B cell (primary cell): Measurements from ENCODE around the gene PUS3. TPM values are rescaled to one million over a fixed set of nuclear protein-coding genes. Genes with fewer than 3 reads are reported as not detected.

Experiments
- ATAC-seq: fragments of 200-7000 bp; cut with Tn5 transposase; one replicate; pipeline ENCODE4 v1.10.0; 2021; ENCODE audit warnings: low read depth, mild to moderate bottlenecking, moderate number of reproducible peaks, moderate library complexity
- CTCF ChIA-PET: fragments of 350-600 bp; sonication (Branson Sonifier 250); formaldehyde crosslinking; loops from one replicate; lab custom pipeline; 2021; ENCODE audit warnings: antibody characterized with exemption, inconsistent platforms; lab: Charles Lee
- POLR2A ChIA-PET: fragments of 350-600 bp; sonication (Branson Sonifier 250); formaldehyde crosslinking; loops from one replicate; lab custom pipeline; 2021; ENCODE audit warnings: antibody characterized with exemption; lab: Charles Lee
- DNase-seq: peaks from one replicate; pipeline ENCODE4 v3.0.0; 2013
- H2AFZ ChIP-seq: 2 replicates; pipeline ENCODE4 v1.6.1; 2012; ENCODE audit warnings: mild to moderate bottlenecking, low read depth, low read length; ENCODE audit not compliant: insufficient read depth, poor library complexity, severe bottlenecking
- H3K27ac ChIP-seq, 2 donors: 1 replicate in 1 of 2; 2 replicates in 1 of 2; pipeline ENCODE4 v1.5.1; 2012 to 2013; ENCODE audit warnings: low read length in 2 of 2, mild to moderate bottlenecking in 2 of 2, moderate library complexity in 1 of 2
- H3K27me3 ChIP-seq, 4 experiments: fragments of 200-600 bp in 1 of 4; sonication (generic) in 1 of 4; replicated peaks in 1 of 4; 1 replicate in 2 of 4; 2 replicates in 2 of 4; pipeline versions ENCODE4 v1.6.1 to v1.7.0; 2013 to 2016; ENCODE audit warnings: low read length in 3 of 4, mild to moderate bottlenecking in 2 of 4, mixed read lengths in 1 of 4, moderate library complexity in 1 of 4; ENCODE audit not compliant: insufficient read depth in 4 of 4, control insufficient read depth in 3 of 4; ENCODE audit errors: control extremely low read depth in 1 of 4
- H3K36me3 ChIP-seq, 2 experiments: replicated peaks in 1 of 2; 1 replicate in 1 of 2; 2 replicates in 1 of 2; pipeline versions ENCODE4 v1.6.1 to v1.7.1; 2013; ENCODE audit warnings: low read length in 1 of 2; ENCODE audit not compliant: insufficient read depth in 2 of 2, control insufficient read depth in 1 of 2; ENCODE audit errors: control extremely low read depth in 1 of 2, extremely low read depth in 1 of 2
- H3K4me1 ChIP-seq, 2 donors: fragments of 200-600 bp in 1 of 2; sonication (generic) in 1 of 2; 1 replicate in 1 of 2; 2 replicates in 1 of 2; pipeline versions ENCODE4 v1.5.1 to v1.6.1; 2013 to 2017; ENCODE audit warnings: low read length in 2 of 2; ENCODE audit not compliant: control insufficient read depth in 2 of 2, insufficient read depth in 2 of 2
- H3K4me2 ChIP-seq: replicated peaks from 2 replicates; pipeline ENCODE3; 2012; ENCODE audit warnings: mild to moderate bottlenecking, low read depth, low read length; ENCODE audit not compliant: poor library complexity, severe bottlenecking
- H3K4me3 ChIP-seq, 5 experiments: fragments of 200-600 bp in 1 of 5; sonication (generic) in 1 of 5; 1 replicate in 3 of 5; 2 replicates in 2 of 5; pipeline versions ENCODE4 v1.5.1 to v1.7.0; 2011 to 2016; ENCODE audit warnings: low read length in 4 of 5, mild to moderate bottlenecking in 4 of 5, low read depth in 2 of 5, control low read depth in 1 of 5, moderate library complexity in 1 of 5; ENCODE audit not compliant: insufficient read depth in 1 of 5; ENCODE audit errors: control extremely low read depth in 1 of 5, extremely low read depth in 1 of 5
- H3K79me2 ChIP-seq: fragments of 200-600 bp; sonication (generic); one replicate; pipeline ENCODE4 v1.6.0; 2016; ENCODE audit warnings: low read length; ENCODE audit not compliant: control insufficient read depth, insufficient read depth
- H3K9ac ChIP-seq: fragments of 200-600 bp; sonication (generic); 2 replicates; pipeline ENCODE4 v1.6.1; 2017; ENCODE audit warnings: mild to moderate bottlenecking, low read length, moderate library complexity
- H3K9me3 ChIP-seq, 3 donors: one replicate each; pipeline versions ENCODE4 v1.6.1 to v1.7.1; 2013; ENCODE audit warnings: low read length in 2 of 3; ENCODE audit not compliant: control insufficient read depth in 2 of 3, insufficient read depth in 1 of 3; ENCODE audit errors: control extremely low read depth in 1 of 3
- H4K20me1 ChIP-seq: 2 replicates; pipeline ENCODE4 v1.6.0; 2012; ENCODE audit warnings: mild to moderate bottlenecking, low read length; ENCODE audit not compliant: insufficient read depth, control insufficient read depth, poor library complexity, severe bottlenecking
- H3K27ac Mint-ChIP-seq: one replicate; pipeline ENCODE4 v1.8.0; 2021; ENCODE audit warnings: mixed read lengths
- H3K27me3 Mint-ChIP-seq: one replicate; pipeline ENCODE4 v1.8.0; 2021; ENCODE audit warnings: mixed read lengths
- H3K4me1 Mint-ChIP-seq: one replicate; pipeline ENCODE4 v1.8.0; 2021; ENCODE audit warnings: mixed read lengths
- H3K4me3 Mint-ChIP-seq: one replicate; pipeline ENCODE4 v1.8.0; 2021; ENCODE audit warnings: mixed read lengths
- H3K9me3 Mint-ChIP-seq: one replicate; pipeline ENCODE4 v1.8.0; 2022; ENCODE audit warnings: mixed read lengths; ENCODE audit not compliant: insufficient read depth
- EZH2 ChIP-seq: IDR thresholded peaks from 2 replicates; pipeline ENCODE4 v1.6.1; 2012; ENCODE audit warnings: borderline replicate concordance, low read depth, mild to moderate bottlenecking, moderate library complexity, low read length; ENCODE audit not compliant: insufficient read depth, poor library complexity, severe bottlenecking
- WGBS: methylation state at CpG from one replicate; pipeline ENCODE4 v1.1.5; 2013; ENCODE audit warnings: missing lambda C conversion rate; ENCODE audit not compliant: insufficient coverage; 5-methylcytosine and 5-hydroxymethylcytosine counted together
- intact Hi-C: fragments of 100-400 bp; cut with micrococcal nuclease; formaldehyde crosslinking; loops from one replicate; pipeline ENCODE4 v1.10.0; 2022
- polyA plus RNA-seq: library from polyadenylated mRNA; depleted of rRNA; stranded (reverse); fragments of >200 nt; gene quantifications from 2 replicates; pipeline ENCODE4 v1.2.3, GENCODE V29; 2012
- total RNA-seq, 2 donors: library from RNA; stranded (reverse); fragments of 120-200 nt in 1 of 2; gene quantifications; 1 replicate in 1 of 2; 2 replicates in 1 of 2; pipeline versions ENCODE4 v1.2.3 to v1.2.4, GENCODE V29; 2013 to 2022
- TF ChIP-seq, protein P1 (sequence below): fragments of 200-600 bp; IDR thresholded peaks from one replicate; pipeline ENCODE4 v1.8.0; 2022; ENCODE audit warnings: antibody characterized with exemption, mild to moderate bottlenecking

PUS3 gene
- total and polyA plus RNA-seq, 2 donors (not counting 1 experiment from before 2014, with no cell fraction given): 2.7 to 8.1 TPM

DNA sequence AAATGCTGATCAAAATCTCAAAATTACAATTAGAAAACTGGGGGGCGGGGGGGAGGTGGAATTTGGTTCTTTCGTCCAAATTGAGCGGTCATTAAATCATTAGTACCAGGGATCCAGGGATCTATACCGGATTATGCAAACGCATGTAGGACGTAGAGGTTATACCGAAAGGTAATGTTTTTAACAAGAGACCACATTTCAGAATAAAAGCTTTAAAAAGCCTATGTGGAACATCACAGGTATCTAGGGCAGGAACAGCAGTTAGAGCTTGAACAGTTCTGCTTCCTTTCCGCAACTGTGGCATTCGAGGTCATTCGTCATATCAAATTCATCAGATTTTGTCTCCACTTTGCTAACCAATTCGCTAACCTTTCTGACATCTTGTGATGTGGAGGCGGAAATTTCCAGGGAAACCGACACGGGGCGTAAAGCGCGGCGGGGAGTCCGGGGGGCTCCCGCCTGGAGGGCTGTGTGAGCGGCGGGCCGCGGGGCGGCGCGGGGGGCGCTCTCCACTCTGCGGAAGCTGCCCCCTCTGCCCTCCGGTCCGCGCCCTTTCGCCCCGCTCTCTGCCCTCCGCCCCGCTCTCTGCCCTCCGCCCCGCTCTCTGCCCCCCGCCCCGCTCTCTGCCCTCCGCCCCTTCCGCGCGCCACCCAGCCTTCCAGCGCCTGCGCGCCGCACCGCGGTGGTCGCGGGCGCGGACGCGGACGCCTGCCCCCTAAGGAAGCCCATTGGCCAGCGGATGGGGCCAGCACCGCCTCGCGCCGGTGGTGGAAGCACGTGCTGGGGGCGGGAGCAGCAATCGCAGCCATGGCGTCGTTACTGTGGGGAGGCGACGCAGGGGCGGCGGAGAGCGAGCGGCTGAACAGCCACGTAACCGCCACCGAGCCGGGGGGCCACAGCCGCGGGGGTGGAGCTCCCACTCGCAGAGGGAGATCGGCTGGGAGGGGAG lies 979 bp upstream of the PUS3 start, which contains the start of gene DDX25:
DDX25 (plus strand) TSS at position 798 of the 949 bp plus-strand sequence; CDS start at position 808, 10 bp downstream.
- intact Hi-C loops: loop anchor here (1.0 to 5.0 kb wide), 5 partner anchors 17 to 952 kb away; partner anchors contain the start of genes CCDC15, CHEK1, FAM118B and HYLS1
- WGBS: 13% methylated on average over 67 of the region's 81 CpGs
- H3K4me3 Mint-ChIP-seq: peak within 1 kb of the TSS; percentile 97
- peaks cover 0 to 27% (median 19%) of the 10 kb centered on the region in 4 experiments for H3K27me3 ChIP-seq
- DNase-seq (peak; percentile 36), ATAC-seq (no peak)
- ChIA-PET CTCF (interaction anchor here (0.9 to 1.7 kb wide), 5 partner anchors 14 to 29 kb away, joined by 3 to 14 read pairs (median 4); partner anchors contain the start of gene HYLS1), POLR2A (interaction anchor here (2.3 kb wide), 1 partner anchor 17 kb away, joined by 17 read pairs; the partner anchor contains the start of gene HYLS1)
- peaks cover 26% of the 10 kb centered on the region for H3K79me2 ChIP-seq
- H3K4me1 ChIP-seq: peaks cover 23 to 26% of the 10 kb centered on the region in 2 donors
- no peak within 1 kb of the TSS for H3K27ac ChIP-seq
- no peaks in the 10 kb centered on the region for H4K20me1 ChIP-seq
- H3K36me3 ChIP-seq: peaks cover 4 to 9% of the 10 kb centered on the region in 2 experiments
- H3K4me2 ChIP-seq: peak within 1 kb of the TSS; percentile 83
- H3K27ac Mint-ChIP-seq: peak within 1 kb of the TSS; percentile 6
- peaks cover 24% of the 10 kb centered on the region for H3K4me1 Mint-ChIP-seq
- no peak for TF ChIP-seq EZH2
- TF ChIP-seq, protein P1, sequence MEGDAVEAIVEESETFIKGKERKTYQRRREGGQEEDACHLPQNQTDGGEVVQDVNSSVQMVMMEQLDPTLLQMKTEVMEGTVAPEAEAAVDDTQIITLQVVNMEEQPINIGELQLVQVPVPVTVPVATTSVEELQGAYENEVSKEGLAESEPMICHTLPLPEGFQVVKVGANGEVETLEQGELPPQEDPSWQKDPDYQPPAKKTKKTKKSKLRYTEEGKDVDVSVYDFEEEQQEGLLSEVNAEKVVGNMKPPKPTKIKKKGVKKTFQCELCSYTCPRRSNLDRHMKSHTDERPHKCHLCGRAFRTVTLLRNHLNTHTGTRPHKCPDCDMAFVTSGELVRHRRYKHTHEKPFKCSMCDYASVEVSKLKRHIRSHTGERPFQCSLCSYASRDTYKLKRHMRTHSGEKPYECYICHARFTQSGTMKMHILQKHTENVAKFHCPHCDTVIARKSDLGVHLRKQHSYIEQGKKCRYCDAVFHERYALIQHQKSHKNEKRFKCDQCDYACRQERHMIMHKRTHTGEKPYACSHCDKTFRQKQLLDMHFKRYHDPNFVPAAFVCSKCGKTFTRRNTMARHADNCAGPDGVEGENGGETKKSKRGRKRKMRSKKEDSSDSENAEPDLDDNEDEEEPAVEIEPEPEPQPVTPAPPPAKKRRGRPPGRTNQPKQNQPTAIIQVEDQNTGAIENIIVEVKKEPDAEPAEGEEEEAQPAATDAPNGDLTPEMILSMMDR: no peak
- H3K9ac ChIP-seq: peak within 1 kb of the TSS; percentile 91
- H3K27me3 Mint-ChIP-seq: peaks cover 38% of the 10 kb centered on the region
- H3K4me3 ChIP-seq: peak within 1 kb of the TSS; percentile 67 to 98 (median 81)
- H2AFZ ChIP-seq: peak within 1 kb of the TSS; percentile 93
- H3K9me3 ChIP-seq: peaks cover 0 to 7% (median 3%) of the 10 kb centered on the region in 3 donors
- no peaks in the 10 kb centered on the region for H3K9me3 Mint-ChIP-seq
